Spleen (tissue), 7 donors: ENCODE data around the gene TRMT1.

Source experiments
- POLR2A ChIP-seq, 3 donors: fragments of 450-650 bp; IDR thresholded peaks; one replicate each; pipeline ENCODE4 v1.5.1; 2017; ENCODE audit warnings: antibody characterized with exemption in 3 of 3, mild to moderate bottlenecking in 1 of 3
- POLR2AphosphoS5 ChIP-seq, 3 donors: sonication (generic); formaldehyde crosslinking; IDR thresholded peaks; one replicate each; pipeline ENCODE4 v1.5.1; 2017; ENCODE audit warnings: antibody characterized with exemption in 3 of 3
- TF ChIP-seq, protein P1 (sequence below), 11 experiments: fragments of 200-600 bp in 7 of 11; fragments of 450-650 bp in 4 of 11; sonication (generic) in 4 of 11; IDR thresholded peaks in 8 of 11; conservative IDR thresholded peaks in 3 of 11; 1 replicate in 7 of 11; 2 replicates in 4 of 11; pipeline versions ENCODE4 v1.4.0 to v1.8.0; 2016 to 2021; ENCODE audit warnings: antibody characterized with exemption in 11 of 11, inconsistent platforms in 4 of 11, mild to moderate bottlenecking in 1 of 11
- donor health status: DM: no; HTN: no; CAD: no; lungs with moderate emphysema.
- donor health status: DM: no; HTN: no; CAD: no.
- donor health status: DM: no; HTN: no; CAD: no.

DNA sequence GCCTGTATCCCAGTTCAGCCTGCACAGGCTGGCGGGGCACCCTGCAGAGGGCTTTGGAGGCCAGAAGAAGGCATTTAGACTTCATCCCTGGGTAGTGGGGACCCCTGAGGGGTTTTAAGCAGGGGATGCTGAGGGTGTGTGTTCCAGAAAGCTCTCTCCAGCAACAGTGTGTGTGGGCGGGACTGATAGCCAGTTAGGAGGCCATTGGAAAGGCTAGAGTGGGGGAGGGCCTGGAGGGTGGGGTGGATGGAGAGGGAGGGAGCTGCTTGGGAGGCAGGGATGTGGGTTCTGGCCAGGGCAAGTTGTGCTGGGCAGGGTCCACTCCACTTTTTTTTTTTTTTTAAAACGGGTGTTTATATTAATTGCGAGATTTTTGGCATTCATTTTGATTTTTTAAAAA is 42.2 kb downstream of the TRMT1 start:
- TF ChIP-seq, protein P1, sequence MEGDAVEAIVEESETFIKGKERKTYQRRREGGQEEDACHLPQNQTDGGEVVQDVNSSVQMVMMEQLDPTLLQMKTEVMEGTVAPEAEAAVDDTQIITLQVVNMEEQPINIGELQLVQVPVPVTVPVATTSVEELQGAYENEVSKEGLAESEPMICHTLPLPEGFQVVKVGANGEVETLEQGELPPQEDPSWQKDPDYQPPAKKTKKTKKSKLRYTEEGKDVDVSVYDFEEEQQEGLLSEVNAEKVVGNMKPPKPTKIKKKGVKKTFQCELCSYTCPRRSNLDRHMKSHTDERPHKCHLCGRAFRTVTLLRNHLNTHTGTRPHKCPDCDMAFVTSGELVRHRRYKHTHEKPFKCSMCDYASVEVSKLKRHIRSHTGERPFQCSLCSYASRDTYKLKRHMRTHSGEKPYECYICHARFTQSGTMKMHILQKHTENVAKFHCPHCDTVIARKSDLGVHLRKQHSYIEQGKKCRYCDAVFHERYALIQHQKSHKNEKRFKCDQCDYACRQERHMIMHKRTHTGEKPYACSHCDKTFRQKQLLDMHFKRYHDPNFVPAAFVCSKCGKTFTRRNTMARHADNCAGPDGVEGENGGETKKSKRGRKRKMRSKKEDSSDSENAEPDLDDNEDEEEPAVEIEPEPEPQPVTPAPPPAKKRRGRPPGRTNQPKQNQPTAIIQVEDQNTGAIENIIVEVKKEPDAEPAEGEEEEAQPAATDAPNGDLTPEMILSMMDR (IDR thresholded peaks at IDR 0.05 in 8 of 11, conservative IDR thresholded peaks at IDR 0.05 in 3 of 11) = no peak
- TF ChIP-seq POLR2A (IDR thresholded peaks at IDR 0.05) (no peak), POLR2AphosphoS5 (IDR thresholded peaks at IDR 0.05) (no peak)
